GM19397 (cell line): Measurements from ENCODE around the gene PLXDC2.
A peak's percentile ranks its signal among the peaks of the same experiment; 100 is the strongest.

ENCODE experiments used
- ATAC-seq: cut with Tn5 transposase; IDR thresholded peaks from one replicate; pipeline ENCODE4 v1.9.1; 2021; ENCODE audit warnings: mild to moderate bottlenecking, moderate library complexity; ENCODE audit not compliant: unreplicated experiment

Gene PLXDC2

GRCh38 chr10:19815731-19816410 lies 361 bp upstream of the PLXDC2 start:
- peak; percentile 52 for ATAC-seq

GRCh38 chr10:19817231-19817933 lies 1.1 kb downstream of the PLXDC2 start:
- ATAC-seq, result peak; percentile 28

GRCh38 chr10:19818876-19819275 lies 2.6 kb downstream of the PLXDC2 start:
- no peak for ATAC-seq

- ATAC-seq, result no peak
Observed at GRCh38 chr10:19819419-19820033, 3.3 kb downstream of the PLXDC2 start.

GRCh38 chr10:19824381-19825342 lies 8.4 kb downstream of the PLXDC2 start:
- ATAC-seq, result no peak

GRCh38 chr10:19825700-19826099 lies 9.5 kb downstream of the PLXDC2 start:
- no peak for ATAC-seq

GRCh38 chr10:19826712-19827111 lies 10.5 kb downstream of the PLXDC2 start:
- no peak for ATAC-seq

GRCh38 chr10:19828278-19829049 lies 12.2 kb downstream of the PLXDC2 start:
- ATAC-seq, result no peak

GRCh38 chr10:19832699-19833098 lies 16.5 kb downstream of the PLXDC2 start:
- no peak for ATAC-seq

- ATAC-seq, result no peak
Observed at GRCh38 chr10:19833170-19833824, 17.1 kb downstream of the PLXDC2 start.

- ATAC-seq, result no peak
Observed at GRCh38 chr10:19835952-19836351, 19.7 kb downstream of the PLXDC2 start.

GRCh38 chr10:19839090-19839489 lies 22.9 kb downstream of the PLXDC2 start:
- no peak for ATAC-seq

- no peak for ATAC-seq
Observed at GRCh38 chr10:19839552-19839951, 23.3 kb downstream of the PLXDC2 start.

- ATAC-seq, result no peak
Observed at GRCh38 chr10:19840776-19841175, 24.5 kb downstream of the PLXDC2 start.

GRCh38 chr10:19843487-19843886 lies 27.3 kb downstream of the PLXDC2 start:
- no peak for ATAC-seq

- ATAC-seq, result no peak
Observed at GRCh38 chr10:19845503-19846368, 29.5 kb downstream of the PLXDC2 start.

GRCh38 chr10:19847321-19847720 lies 31.1 kb downstream of the PLXDC2 start:
- no peak for ATAC-seq

- no peak for ATAC-seq
Observed at GRCh38 chr10:19848226-19848985, 32.2 kb downstream of the PLXDC2 start.
